ENCODE results near the gene ZDHHC1. TPM values are rescaled to one million over a fixed set of nuclear protein-coding genes. Genes with fewer than 3 reads are reported as not detected.

The ZDHHC1 gene
- total RNA-seq, 3 donors from 2014 or later = 9.2 to 12.3 (median 10.0) TPM

DNA sequence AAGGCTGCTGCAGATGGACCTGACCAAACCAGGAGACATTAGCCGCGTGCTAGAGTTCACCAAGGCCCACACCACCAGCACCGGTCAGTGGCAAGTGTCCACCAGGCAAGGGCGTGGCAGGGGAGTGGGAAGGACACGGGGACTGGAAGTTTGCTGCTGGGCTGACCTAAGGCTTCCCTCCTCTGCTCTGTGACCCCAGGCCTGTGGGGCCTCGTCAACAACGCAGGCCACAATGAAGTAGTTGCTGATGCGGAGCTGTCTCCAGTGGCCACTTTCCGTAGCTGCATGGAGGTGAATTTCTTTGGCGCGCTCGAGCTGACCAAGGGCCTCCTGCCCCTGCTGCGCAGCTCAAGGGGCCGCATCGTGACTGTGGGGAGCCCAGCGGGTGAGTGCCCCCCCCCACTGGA is 19.5 kb upstream of the ZDHHC1 start:
- DNase-seq (peak in 2 of 3 donors; percentile 32), ATAC-seq (no peak)
- Histone ChIP-seq H3K4me1 (ENCODE audit: low read depth) (peaks cover 8% of the 10 kb centered on the region), H3K36me3 (ENCODE audit: low read depth) (no peaks in the 10 kb centered on the region), H3K4me3 (no peak overlapping the region), H3K9me3 (no peaks in the 10 kb centered on the region)
- TF ChIP-seq, protein P1, sequence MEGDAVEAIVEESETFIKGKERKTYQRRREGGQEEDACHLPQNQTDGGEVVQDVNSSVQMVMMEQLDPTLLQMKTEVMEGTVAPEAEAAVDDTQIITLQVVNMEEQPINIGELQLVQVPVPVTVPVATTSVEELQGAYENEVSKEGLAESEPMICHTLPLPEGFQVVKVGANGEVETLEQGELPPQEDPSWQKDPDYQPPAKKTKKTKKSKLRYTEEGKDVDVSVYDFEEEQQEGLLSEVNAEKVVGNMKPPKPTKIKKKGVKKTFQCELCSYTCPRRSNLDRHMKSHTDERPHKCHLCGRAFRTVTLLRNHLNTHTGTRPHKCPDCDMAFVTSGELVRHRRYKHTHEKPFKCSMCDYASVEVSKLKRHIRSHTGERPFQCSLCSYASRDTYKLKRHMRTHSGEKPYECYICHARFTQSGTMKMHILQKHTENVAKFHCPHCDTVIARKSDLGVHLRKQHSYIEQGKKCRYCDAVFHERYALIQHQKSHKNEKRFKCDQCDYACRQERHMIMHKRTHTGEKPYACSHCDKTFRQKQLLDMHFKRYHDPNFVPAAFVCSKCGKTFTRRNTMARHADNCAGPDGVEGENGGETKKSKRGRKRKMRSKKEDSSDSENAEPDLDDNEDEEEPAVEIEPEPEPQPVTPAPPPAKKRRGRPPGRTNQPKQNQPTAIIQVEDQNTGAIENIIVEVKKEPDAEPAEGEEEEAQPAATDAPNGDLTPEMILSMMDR (IDR thresholded peaks at IDR 0.05) = no peak
- intact Hi-C loops (cut with DNase I, micrococcal nuclease) = no loop called here

DNA sequence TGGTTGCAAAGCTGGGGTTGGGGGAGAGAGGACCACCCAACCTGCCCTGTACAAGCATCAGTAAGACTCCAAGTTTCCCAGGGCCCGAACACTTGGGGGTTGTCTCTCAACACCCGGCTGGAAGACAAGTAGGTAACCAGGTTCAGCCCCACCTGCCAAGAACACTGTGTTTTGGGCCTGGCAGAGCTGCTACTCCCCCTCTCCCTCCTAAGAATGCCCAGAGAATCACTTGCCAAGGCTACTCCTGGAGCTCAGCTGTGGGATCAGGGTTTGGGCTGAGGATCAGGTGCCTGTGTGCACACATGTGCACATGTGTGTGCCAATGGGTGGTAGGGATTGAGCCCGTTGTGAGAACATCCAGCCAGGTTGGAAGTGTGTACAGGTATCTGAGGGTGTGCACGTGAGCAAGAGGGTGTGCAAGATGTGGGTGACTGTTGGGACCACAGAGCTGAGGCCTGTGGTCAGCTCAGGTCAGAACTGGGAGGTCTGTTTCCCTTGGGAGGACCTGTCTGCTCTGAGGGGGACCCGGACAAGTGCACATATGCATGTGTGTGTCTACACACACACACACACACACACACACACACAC is 16.9 kb upstream of the ZDHHC1 start:
- H3K36me3 ChIP-seq (ENCODE audit: low read depth) = no peaks in the 10 kb centered on the region
- TF ChIP-seq, protein P1 (IDR thresholded peaks at IDR 0.05) = no peak
- ATAC-seq (no peak), DNase-seq (no peak)
- intact Hi-C loops (cut with DNase I, micrococcal nuclease) = no loop called here
- H3K4me1 ChIP-seq (ENCODE audit: low read depth) = peaks cover 11% of the 10 kb centered on the region
- H3K9me3 ChIP-seq = no peaks in the 10 kb centered on the region
- H3K4me3 ChIP-seq = no peak overlapping the region

DNA sequence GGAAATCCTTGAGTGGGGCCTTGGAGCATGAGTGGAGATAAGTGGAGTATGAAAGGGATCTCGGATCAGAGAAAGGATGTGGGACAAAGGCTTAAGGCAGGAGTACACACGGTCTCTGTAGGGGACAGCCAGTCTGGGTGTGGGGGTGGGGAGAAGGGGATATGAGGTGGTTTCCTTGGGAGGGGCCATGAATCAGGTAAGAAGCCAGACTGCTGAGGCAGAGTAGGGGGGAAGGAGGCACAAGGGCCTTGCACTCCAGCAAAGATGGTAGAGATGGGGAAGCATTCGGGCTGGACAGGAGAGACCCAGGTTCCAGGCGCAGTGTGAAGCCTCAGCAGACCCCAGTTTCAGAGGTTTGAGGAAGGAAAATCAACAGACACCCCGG is 16.2 kb upstream of the ZDHHC1 start:
- TF ChIP-seq, protein P1 (IDR thresholded peaks at IDR 0.05) = no peak
- no peaks in the 10 kb centered on the region for H3K36me3 ChIP-seq (ENCODE audit: low read depth)
- H3K4me3 ChIP-seq = peak overlapping the region; percentile 63
- intact Hi-C loops (cut with DNase I, micrococcal nuclease) = no loop called here
- DNase-seq (peak in 1 of 3 donors; percentile 55), ATAC-seq (no peak)
- no peaks in the 10 kb centered on the region for H3K9me3 ChIP-seq
- peaks cover 15% of the 10 kb centered on the region for H3K4me1 ChIP-seq (ENCODE audit: low read depth)

DNA sequence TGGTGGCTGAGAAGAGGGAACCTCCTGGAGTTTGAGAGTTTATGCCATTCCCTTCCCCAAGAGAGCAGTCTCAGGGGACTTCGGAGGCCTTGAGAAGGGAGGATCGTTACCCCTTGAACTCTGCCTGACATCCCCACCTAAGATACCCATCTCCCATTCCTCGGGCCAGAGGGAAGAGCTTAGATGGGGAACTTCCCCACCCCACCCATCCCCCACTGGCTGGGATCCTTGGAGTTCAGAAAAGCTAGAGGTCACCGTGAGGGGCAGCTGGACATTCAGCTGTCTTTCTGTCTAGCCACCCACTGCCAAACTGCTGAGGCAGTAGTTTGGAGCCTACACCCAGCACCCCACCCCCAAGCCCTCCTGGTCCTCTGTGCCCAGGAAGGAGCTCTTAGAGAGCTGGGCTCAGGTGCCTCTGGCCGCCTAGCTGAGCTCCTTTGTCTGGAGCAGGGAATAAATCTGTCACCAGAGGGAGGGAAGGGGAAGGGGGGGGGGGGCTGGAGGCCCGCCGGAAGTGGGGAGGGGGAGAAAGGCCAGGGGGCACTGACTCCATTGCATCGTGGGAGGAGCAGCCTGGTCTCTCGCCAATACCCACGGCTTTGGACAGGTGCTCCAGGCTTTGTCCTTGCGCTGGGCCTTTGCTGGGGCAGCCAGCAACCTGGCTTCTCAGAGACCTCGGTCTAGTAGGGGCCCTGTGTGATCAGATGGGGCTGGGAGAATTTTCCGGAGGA is 15.7 kb upstream of the ZDHHC1 start:
- Histone ChIP-seq H3K4me1 (ENCODE audit: low read depth) (peaks cover 15% of the 10 kb centered on the region), H3K4me3 (peak overlapping the region; percentile 63), H3K36me3 (ENCODE audit: low read depth) (no peaks in the 10 kb centered on the region), H3K9me3 (no peaks in the 10 kb centered on the region)
- TF ChIP-seq, protein P1 (IDR thresholded peaks at IDR 0.05) = no peak
- DNase-seq = peak in 2 of 3 donors; percentile 50 to 62
- intact Hi-C loops (cut with DNase I, micrococcal nuclease) = no loop called here
- no peak for ATAC-seq

DNA sequence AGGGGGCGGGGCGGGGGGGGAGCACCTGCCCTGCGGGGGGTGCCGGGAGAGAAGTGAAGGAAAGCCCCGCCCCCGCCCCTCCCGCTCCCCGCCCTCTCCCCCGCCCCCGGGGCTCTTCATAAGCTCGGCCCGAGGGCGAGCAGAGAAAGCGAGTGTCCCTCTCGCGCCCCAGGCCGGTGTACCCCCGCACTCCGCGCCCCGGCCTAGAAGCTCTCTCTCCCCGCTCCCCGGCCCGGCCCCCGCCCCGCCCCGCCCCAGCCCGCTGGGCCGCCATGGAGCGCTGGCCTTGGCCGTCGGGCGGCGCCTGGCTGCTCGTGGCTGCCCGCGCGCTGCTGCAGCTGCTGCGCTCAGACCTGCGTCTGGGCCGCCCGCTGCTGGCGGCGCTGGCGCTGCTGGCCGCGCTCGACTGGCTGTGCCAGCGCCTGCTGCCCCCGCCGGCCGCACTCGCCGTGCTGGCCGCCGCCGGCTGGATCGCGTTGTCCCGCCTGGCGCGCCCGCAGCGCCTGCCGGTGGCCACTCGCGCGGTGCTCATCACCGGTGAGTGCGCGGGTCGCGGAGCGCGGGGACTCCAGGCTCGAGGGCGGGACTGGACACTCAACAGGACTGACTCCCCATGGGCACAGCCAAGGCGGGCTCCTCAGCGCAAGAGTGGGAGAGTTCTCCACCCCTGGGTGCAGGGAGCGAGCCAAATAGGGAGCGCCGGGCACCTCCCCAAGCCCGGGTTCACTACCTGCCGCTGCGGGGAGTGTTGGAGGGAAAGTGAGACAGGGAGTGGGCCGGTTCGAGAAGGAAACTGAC is 14.9 kb upstream of the ZDHHC1 start, which contains the start of gene HSD11B2:
Gene HSD11B2 (plus strand): TSS at position 145 of the 798 bp plus-strand sequence. CDS start 128 bp downstream, at position 273.
- DNase-seq (peak; percentile 87 to 91 (median 88)), ATAC-seq (peak; percentile 67)
- H3K9me3 ChIP-seq = no peaks in the 10 kb centered on the region
- H3K36me3 ChIP-seq (ENCODE audit: low read depth) = no peaks in the 10 kb centered on the region
- intact Hi-C loops (cut with DNase I, micrococcal nuclease) = no loop called here
- H3K4me1 ChIP-seq (ENCODE audit: low read depth) = peaks cover 15% of the 10 kb centered on the region
- TF ChIP-seq, protein P1 (IDR thresholded peaks at IDR 0.05) = no peak
- H3K4me3 ChIP-seq = peak within 1 kb of the TSS; percentile 63

All from mucosa of descending colon (tissue), 3 donors.